HG02759 (cell line): Measurements from ENCODE around the gene MEGF6.

ENCODE experiments used
- ATAC-seq: cut with Tn5 transposase; IDR thresholded peaks from one replicate; pipeline ENCODE4 v1.9.1; 2021; ENCODE audit warnings: mild to moderate bottlenecking, moderate library complexity; ENCODE audit not compliant: unreplicated experiment

MEGF6 gene

DNA sequence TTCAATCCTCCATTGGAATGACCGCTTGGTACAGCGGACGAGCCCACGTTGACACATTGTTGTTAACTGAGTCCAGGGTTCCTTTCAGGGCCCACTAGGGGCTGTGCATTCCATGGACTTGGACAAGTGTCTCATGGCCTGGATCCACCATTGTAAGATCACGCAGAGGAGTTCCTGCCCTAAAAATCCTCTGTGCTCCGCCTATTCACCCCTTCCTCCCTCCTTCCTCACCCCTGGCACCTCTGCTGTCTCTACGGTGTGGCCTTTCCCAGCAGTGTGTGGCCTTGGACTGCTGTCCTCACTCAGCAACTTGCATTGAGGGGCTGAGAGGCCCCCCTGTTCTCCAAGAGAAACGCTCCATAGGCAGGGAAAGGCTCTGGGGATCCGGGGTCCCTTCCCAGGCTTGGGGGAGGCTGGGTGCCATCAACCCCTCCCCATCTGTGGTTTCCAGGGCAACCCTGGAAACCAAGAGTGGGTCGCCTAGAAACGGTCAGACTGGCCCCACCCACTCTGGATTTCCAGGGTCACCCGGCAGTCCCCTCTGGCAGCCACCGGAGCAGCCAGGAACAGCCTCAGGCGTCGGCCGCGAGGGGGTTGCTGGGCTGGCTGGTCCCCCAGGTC is 50.9 kb downstream of the MEGF6 start:
- no peak for ATAC-seq

DNA sequence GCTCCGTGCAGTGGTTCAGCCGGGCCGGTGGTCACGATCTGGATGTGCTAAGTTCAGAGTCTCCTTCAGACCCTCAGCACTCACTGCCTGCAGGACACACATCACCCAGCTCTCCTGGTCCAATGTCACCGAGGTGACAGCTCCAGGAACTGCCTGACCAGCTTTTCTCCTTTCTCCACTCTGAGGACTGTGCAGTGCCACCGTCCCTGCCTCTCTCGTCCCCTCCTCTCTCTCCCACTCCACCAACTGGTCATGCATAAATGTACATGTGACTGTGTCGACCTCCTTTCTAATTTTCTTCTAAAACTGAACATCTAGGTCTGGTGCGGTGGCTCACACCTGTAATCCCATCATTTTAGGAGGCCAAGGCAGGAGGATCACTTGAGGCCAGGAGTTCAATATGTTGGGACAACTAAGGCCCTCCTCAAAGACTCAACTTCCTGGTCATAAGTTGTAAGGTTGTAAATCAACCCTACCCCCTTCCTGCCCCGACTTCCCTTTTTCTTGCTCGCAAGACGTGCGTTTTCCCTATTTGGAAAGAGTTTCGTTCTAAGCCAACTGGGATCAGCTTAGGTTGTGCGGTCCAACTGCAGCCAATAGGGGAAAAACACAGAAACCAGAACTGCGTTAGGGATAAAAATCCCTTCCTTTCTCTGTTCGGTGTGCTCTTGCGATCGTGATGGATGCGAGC is 53.1 kb downstream of the MEGF6 start:
- no peak for ATAC-seq

GRCh38 chr1:3557366-3557765 is 53.9 kb downstream of the MEGF6 start:
- no peak for ATAC-seq

DNA sequence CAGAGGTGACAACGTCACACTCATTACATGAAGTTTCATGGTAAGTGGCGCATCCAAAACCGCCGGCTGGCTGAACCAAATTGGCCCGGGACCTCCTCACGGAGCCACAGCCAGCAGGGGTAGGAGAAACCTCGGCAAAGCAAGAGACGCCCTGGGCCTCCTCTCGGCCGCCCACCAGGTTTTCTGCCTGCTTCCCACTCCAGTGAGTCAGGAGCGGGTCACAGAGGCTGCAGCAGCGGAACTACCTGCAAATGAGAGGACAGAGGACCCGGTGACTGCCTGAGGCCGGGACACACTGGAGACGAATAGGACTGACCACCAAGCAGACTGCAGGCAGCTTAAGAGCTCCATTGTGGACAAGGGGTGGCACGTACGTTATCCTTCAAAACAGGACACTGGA is 55.0 kb downstream of the MEGF6 start:
- no peak for ATAC-seq

DNA sequence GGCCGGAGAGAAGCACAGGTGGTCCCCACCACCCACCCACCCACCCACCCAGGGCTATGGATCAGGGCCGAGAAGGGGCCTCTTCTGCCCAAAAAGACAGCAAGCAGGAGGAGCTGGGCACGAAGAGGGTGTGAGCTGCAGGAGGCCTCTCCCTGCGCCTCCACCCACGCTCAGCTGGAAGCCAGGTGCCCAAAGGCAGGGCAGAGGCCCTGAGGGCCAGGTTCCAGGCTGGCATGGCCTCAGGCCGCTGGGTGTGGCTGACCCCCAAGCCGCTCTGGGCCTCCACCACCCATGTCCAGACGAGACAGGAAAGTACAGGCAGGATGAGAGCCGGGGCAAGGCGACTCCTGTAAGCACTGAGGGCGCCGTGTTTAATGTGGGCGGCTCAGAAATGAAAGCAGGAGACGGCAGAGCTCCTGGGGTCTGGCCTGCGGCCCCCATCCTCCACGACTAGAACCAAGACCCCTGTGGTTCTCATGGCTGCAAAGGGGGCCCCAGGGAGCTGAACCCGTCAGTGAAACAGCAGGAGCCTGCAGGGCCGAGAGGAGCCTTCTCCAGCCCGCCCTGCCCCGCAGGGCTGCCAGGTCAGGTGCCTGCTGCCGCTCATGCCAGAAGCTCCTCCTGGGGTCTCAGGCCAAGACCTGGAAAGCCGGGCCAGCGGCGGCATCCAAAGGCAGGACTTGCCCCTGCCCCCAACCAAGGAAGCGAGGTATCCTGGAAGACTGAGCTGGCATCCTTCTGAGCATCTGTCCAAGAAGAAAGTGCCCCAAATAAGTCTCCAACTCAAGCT is 56.0 kb downstream of the MEGF6 start:
- no peak for ATAC-seq

GRCh38 chr1:3553940-3554223 is 57.4 kb downstream of the MEGF6 start:
- ATAC-seq, result no peak

- ATAC-seq, result no peak
Measured at GRCh38 chr1:3553166-3553939, 58.0 kb downstream of the MEGF6 start.

DNA sequence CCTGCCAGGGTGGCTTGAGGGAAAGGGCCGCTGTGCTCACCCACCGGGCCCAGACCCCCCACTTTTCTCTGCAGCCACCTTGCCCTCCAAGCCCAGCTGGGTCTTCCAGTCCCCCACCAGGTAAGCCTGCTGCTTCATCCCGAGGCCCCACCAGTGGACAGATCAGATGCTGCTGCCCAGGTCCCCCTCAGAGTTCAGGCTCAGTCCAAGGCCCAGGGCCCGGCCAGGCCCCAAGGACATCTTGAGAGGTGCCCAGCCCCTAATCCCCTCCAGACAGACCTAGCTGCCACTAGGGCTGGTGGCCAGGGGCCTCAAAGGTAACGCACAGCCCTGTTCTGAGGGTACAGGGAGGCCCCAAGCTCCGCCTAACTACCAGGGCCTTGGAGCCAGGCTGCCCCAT is 58.6 kb downstream of the MEGF6 start:
- ATAC-seq, result no peak

- no peak for ATAC-seq
Measured at GRCh38 chr1:3552176-3552575, 59.1 kb downstream of the MEGF6 start.

- no peak for ATAC-seq
Measured at GRCh38 chr1:3551711-3552110, 59.6 kb downstream of the MEGF6 start.

GRCh38 chr1:3551290-3551678 is 60.0 kb downstream of the MEGF6 start:
- no peak for ATAC-seq

GRCh38 chr1:3550511-3551289 is 60.6 kb downstream of the MEGF6 start:
- no peak for ATAC-seq

DNA sequence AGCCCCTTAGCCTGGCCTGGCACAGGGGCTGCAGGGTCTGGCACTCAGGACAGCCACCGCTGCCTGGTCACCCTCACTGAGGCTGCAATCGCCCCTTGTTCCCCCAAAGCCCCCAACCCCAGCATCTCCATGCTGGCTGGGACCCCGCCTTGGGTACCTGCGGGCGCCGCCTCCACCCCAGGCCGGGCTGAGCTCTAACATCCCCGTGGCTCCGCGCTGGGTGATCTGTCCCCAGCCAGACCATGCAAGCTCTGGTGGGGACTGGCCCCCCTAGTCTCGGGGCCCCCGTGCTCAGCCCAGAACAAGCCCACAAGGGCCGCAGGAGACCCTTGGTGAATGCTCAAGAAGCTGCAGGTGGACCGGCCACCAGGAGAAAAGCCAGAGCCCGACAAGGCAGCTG is 62.4 kb downstream of the MEGF6 start:
- no peak for ATAC-seq

GRCh38 chr1:3548156-3548893 is 63.0 kb downstream of the MEGF6 start:
- no peak for ATAC-seq

DNA sequence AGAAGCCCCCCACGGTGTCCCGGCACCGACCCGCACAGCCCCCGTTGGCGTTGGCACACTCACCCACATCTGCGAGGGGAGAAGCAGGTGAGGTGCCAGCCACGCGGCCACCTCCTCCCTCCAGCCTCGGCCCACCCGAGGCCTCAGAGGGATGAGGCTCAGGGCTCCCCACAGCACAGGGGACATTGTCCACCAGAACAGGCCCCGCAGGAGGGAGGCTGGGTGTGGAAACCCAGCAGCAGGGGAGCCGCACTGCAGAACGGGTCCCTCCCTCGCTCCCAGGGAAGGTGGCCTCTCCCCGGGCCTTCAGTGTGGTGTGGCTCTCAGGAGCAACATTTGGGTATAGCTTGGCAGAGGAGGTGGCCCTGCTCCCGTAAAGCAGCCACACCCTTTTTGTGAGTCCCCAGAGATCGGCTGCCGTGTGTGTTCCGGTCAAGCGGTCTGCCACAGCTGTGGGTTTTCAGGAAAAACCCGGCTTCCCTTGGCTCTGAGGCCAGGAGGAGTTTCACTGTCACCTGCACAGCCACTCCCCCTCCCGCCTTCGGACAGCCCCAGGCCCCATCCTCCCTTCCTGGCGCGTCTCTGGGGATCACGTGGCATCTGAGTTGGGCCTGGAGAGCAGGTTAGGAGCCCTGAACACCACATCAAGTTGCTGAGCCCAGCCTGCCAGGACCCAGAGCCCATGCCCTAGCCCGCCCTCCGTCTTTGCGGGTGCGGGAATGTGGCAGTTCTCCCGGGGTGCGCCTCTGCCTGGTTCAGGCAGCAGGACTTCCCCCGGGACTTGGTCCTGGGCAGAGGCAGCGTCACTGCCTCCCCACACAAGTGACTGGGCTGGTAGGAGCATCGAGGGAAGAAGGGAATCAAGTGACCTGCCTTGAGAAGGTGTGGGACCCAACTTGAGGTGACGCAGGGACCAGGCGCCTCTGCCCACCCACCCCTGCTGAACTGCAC is 64.0 kb downstream of the MEGF6 start:
- no peak for ATAC-seq

DNA sequence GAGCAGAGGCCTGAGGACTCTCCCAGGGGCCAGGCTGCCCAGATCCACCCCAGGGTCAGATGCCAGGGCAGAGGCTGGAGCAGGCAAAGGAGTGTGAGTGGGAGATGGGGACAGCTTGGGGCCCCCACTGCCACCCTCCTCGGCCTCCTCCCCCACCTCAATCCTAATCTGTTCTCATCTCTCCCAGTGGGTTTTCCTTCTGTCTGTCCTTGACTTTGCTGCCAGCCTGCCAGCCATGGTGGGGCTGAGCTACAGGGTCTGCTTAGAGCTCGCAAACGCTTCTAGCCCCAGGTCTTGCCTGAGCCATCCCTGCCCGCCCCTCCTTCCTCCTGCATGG is 65.3 kb downstream of the MEGF6 start:
- ATAC-seq, result no peak

DNA sequence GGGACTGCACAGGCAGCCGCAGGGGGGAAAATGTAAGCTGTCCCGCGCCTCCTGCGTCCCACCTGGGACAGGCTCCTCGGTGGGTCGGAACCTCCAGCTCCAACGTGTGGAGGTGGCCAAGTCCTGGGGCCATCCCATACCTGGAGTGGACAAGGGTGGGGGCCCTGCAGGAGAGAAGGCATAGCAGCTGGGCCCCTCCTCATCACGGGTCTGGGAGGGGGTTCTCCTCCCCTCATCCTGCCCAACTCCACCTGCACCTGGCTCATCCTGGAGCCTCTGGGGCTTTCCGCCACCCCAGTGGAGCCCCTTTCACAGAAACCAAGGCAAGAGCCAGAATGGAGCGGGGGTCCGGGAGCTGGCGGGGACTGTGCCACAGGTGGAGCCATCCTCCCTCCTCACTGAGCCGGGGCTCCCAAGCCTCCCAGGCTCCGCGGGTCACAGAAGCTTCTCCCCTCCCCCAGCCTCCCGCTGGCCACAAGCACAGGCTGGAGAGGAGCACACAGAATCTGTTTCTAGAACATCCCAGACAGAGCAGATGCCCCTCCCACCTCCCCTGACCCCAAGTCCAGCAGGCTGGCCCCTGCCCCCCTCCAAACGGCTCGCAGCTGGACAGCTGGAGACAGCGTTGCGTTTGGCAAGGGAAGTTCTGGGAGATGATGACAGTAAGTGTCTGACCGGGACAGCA is 65.8 kb downstream of the MEGF6 start:
- no peak for ATAC-seq
